ENCODE data around the gene MRPS10.

The MRPS10 gene

GRCh38 chr6:42179261-42179944, 38.3 kb downstream of the MRPS10 start:
- Histone ChIP-seq H3K4me1 (ENCODE audit: low read length) (peaks cover 5% of the 10 kb centered on the region), H3K9ac (ENCODE audit: low read length) (no peak overlapping the region), H3K36me3 (replicated peaks; ENCODE audit: low read depth, low read length) (no peaks in the 10 kb centered on the region), H3K4me3 (ENCODE audit: low read length) (no peak overlapping the region), H2AFZ (ENCODE audit: low read depth, low read length) (no peak overlapping the region), H4K20me1 (ENCODE audit: insufficient read depth, low read length) (no peaks in the 10 kb centered on the region), H3K79me2 (ENCODE audit: low read length) (no peaks in the 10 kb centered on the region), H3K4me2 (ENCODE audit: low read length) (0 out of 2 replicates have a peak overlapping the region, but pooled peaks have one; percentile 66), H3K27ac (ENCODE audit: low read length) (no peak overlapping the region), H3K27me3 (ENCODE audit: low read depth, low read length) (no peaks in the 10 kb centered on the region), H3K9me3 (ENCODE audit: insufficient read depth, low read length) (no peaks in the 10 kb centered on the region)
- TF ChIP-seq EZH2phosphoT487 (IDR thresholded peaks at IDR 0.05; ENCODE audit: low read depth), result no peak
- no peak for TF ChIP-seq CTCF (IDR thresholded peaks at IDR 0.05; ENCODE audit: low read depth, low read length)

- Histone ChIP-seq H3K79me2 (ENCODE audit: low read length) (no peaks in the 10 kb centered on the region), H3K4me2 (ENCODE audit: low read length) (peak overlapping the region; percentile 66), H2AFZ (ENCODE audit: low read depth, low read length) (peak overlapping the region; percentile 76), H3K36me3 (replicated peaks; ENCODE audit: low read depth, low read length) (no peaks in the 10 kb centered on the region), H3K27me3 (ENCODE audit: low read depth, low read length) (no peaks in the 10 kb centered on the region), H3K27ac (ENCODE audit: low read length) (no peak overlapping the region), H3K9ac (ENCODE audit: low read length) (peak overlapping the region; percentile 40), H3K9me3 (ENCODE audit: insufficient read depth, low read length) (no peaks in the 10 kb centered on the region), H3K4me3 (ENCODE audit: low read length) (peak overlapping the region; percentile 78), H3K4me1 (ENCODE audit: low read length) (peaks cover 5% of the 10 kb centered on the region), H4K20me1 (ENCODE audit: insufficient read depth, low read length) (no peaks in the 10 kb centered on the region)
- no peak for TF ChIP-seq EZH2phosphoT487 (IDR thresholded peaks at IDR 0.05; ENCODE audit: low read depth)
- TF ChIP-seq CTCF (IDR thresholded peaks at IDR 0.05; ENCODE audit: low read depth, low read length), result no peak
Measured at GRCh38 chr6:42177514-42178364, 39.9 kb downstream of the MRPS10 start.

GRCh38 chr6:42176981-42177380, 40.7 kb downstream of the MRPS10 start:
- TF ChIP-seq EZH2phosphoT487 (IDR thresholded peaks at IDR 0.05; ENCODE audit: low read depth) (no peak), CTCF (IDR thresholded peaks at IDR 0.05; ENCODE audit: low read depth, low read length) (no peak)
- Histone ChIP-seq H3K4me2 (ENCODE audit: low read length) (no peak overlapping the region), H3K27ac (ENCODE audit: low read length) (no peak overlapping the region), H4K20me1 (ENCODE audit: insufficient read depth, low read length) (no peaks in the 10 kb centered on the region), H3K9ac (ENCODE audit: low read length) (no peak overlapping the region), H3K4me3 (ENCODE audit: low read length) (no peak overlapping the region), H3K9me3 (ENCODE audit: insufficient read depth, low read length) (no peaks in the 10 kb centered on the region), H3K27me3 (ENCODE audit: low read depth, low read length) (no peaks in the 10 kb centered on the region), H2AFZ (ENCODE audit: low read depth, low read length) (no peak overlapping the region), H3K4me1 (ENCODE audit: low read length) (peaks cover 5% of the 10 kb centered on the region), H3K79me2 (ENCODE audit: low read length) (no peaks in the 10 kb centered on the region), H3K36me3 (replicated peaks; ENCODE audit: low read depth, low read length) (no peaks in the 10 kb centered on the region)

GRCh38 chr6:42175860-42176259, 41.8 kb downstream of the MRPS10 start:
- H3K9ac ChIP-seq (ENCODE audit: low read length), result no peak overlapping the region
- no peak overlapping the region for H3K4me2 ChIP-seq (ENCODE audit: low read length)
- no peak overlapping the region for H3K4me3 ChIP-seq (ENCODE audit: low read length)
- H3K9me3 ChIP-seq (ENCODE audit: insufficient read depth, low read length), result no peaks in the 10 kb centered on the region
- H3K4me1 ChIP-seq (ENCODE audit: low read length), result peaks cover 5% of the 10 kb centered on the region
- no peak overlapping the region for H3K27ac ChIP-seq (ENCODE audit: low read length)
- no peaks in the 10 kb centered on the region for H4K20me1 ChIP-seq (ENCODE audit: insufficient read depth, low read length)
- H2AFZ ChIP-seq (ENCODE audit: low read depth, low read length), result no peak overlapping the region
- H3K36me3 ChIP-seq (replicated peaks; ENCODE audit: low read depth, low read length), result no peaks in the 10 kb centered on the region
- no peaks in the 10 kb centered on the region for H3K79me2 ChIP-seq (ENCODE audit: low read length)
- TF ChIP-seq CTCF (IDR thresholded peaks at IDR 0.05; ENCODE audit: low read depth, low read length), result peak; percentile 53
- TF ChIP-seq EZH2phosphoT487 (IDR thresholded peaks at IDR 0.05; ENCODE audit: low read depth), result no peak
- no peaks in the 10 kb centered on the region for H3K27me3 ChIP-seq (ENCODE audit: low read depth, low read length)
